ENCODE results near the gene KLK14.
A peak's percentile ranks its signal among the peaks of the same experiment; 100 is the strongest.

Gene KLK14

DNA sequence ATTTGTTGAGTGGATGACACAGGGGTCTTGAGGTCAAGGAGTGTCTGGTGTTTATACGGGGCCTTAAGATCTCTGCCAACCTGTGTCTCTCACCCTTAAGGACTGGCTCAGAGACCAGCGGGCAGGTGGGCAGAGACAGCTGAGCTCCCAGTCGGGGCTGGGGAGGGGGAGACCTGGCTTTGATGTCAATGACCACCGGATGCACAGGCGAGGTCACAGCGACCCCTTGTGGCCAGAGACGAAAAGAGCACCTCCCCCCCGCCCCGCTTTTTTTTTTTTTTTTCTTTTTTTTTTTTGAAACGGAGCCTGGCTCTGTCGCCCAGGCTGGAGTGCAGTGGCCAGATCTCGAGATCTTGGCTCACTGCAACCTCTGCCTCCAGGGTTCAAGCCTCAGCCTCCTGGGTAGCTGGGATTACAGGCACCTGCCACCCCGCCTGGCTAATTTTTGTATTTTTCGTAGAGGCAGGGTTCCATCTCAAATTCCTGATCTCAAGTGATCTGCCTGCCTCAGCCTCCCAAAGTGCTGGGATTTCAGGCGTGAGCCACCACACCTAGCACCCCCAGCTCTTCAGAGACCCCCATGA is 12.1 kb upstream of the KLK14 start:
- Histone ChIP-seq H3K4me3 (ENCODE audit: low read depth, low read length) (no peak overlapping the region), H3K9me3 (ENCODE audit: control insufficient read depth, insufficient read depth, low read depth, low read length) (no peaks in the 10 kb centered on the region), H3K36me3 (ENCODE audit: control insufficient read depth in 2 of 2, insufficient read depth in 1 of 2, low read length in 2 of 2) (peaks cover 0 to 15% of the 10 kb centered on the region in 2 experiments; a peak in 2 of 3 replicates), H3K4me1 (ENCODE audit: control insufficient read depth, insufficient read depth, low read length) (peaks cover 15% of the 10 kb centered on the region), H3K27ac (ENCODE audit: extremely low read depth, low read depth, low read length) (no peak overlapping the region)
- ChIA-PET POLR2A (interaction anchor here (0.7 to 0.9 kb wide), 2 partner anchors 52 to 77 kb away, joined by 4 to 7 read pairs; no protein-coding TSS in a partner anchor), CTCF (interaction anchor here (0.5 to 7.0 kb wide), 40 partner anchors 8 to 556 kb away, joined by 3 to 177 read pairs (median 4); partner anchors contain the start of genes CTU1 and KLK10)
- TF ChIP-seq ZBTB17 (tag by site-specific recombination; IDR thresholded peaks at IDR 0.05), result peak; percentile 38; the same call in 1 of the 2 replicates
- no peak for TF ChIP-seq ZNF114 (tag by site-specific recombination; IDR thresholded peaks at IDR 0.05)
- no peak for TF ChIP-seq ZNF311 (tag by site-specific recombination; IDR thresholded peaks at IDR 0.05; ENCODE audit: borderline replicate concordance)
- no peak for TF ChIP-seq ZBTB11 (tag by site-specific recombination; conservative IDR thresholded peaks at IDR 0.05; ENCODE audit: low read depth)
- TF ChIP-seq ZNF2 (tag by site-specific recombination; IDR thresholded peaks at IDR 0.05), result no peak; the same call in 1 of the 2 replicates
- peak; percentile 54; the same call in 1 of the 2 replicates for TF ChIP-seq BCL11B (tag by site-specific recombination; IDR thresholded peaks at IDR 0.05; ENCODE audit: low read depth)
- 0 out of 2 replicates have a peak, but pooled peaks have one; percentile 8 for TF ChIP-seq ZFHX2 (tag by site-specific recombination; conservative IDR thresholded peaks at IDR 0.05)
- no peak for TF ChIP-seq ZNF26 (tag by site-specific recombination; IDR thresholded peaks at IDR 0.05)
- no peak for TF ChIP-seq ZNF426 (tag by site-specific recombination; IDR thresholded peaks at IDR 0.05)
- TF ChIP-seq KLF8 (tag by site-specific recombination; IDR thresholded peaks at IDR 0.05), result 0 out of 2 replicates have a peak, but pooled peaks have one; percentile 25
- TF ChIP-seq ZNF629 (tag by site-specific recombination; IDR thresholded peaks at IDR 0.05), result no peak
- TF ChIP-seq ZNF274 (IDR thresholded peaks at IDR 0.05; ENCODE audit: low read length), result no peak
- no peak for TF ChIP-seq ZNF274 (tag by site-specific recombination; IDR thresholded peaks at IDR 0.05; ENCODE audit: borderline replicate concordance)
- TF ChIP-seq ZFP37 (tag by site-specific recombination; IDR thresholded peaks at IDR 0.05), result no peak
- TF ChIP-seq ZNF214 (tag by site-specific recombination; IDR thresholded peaks at IDR 0.05; ENCODE audit: borderline replicate concordance), result no peak
- no peak for TF ChIP-seq ZNF624 (tag by site-specific recombination; IDR thresholded peaks at IDR 0.05)
- TF ChIP-seq ZNF626 (tag by site-specific recombination; IDR thresholded peaks at IDR 0.05), result no peak
- TF ChIP-seq, protein P1, sequence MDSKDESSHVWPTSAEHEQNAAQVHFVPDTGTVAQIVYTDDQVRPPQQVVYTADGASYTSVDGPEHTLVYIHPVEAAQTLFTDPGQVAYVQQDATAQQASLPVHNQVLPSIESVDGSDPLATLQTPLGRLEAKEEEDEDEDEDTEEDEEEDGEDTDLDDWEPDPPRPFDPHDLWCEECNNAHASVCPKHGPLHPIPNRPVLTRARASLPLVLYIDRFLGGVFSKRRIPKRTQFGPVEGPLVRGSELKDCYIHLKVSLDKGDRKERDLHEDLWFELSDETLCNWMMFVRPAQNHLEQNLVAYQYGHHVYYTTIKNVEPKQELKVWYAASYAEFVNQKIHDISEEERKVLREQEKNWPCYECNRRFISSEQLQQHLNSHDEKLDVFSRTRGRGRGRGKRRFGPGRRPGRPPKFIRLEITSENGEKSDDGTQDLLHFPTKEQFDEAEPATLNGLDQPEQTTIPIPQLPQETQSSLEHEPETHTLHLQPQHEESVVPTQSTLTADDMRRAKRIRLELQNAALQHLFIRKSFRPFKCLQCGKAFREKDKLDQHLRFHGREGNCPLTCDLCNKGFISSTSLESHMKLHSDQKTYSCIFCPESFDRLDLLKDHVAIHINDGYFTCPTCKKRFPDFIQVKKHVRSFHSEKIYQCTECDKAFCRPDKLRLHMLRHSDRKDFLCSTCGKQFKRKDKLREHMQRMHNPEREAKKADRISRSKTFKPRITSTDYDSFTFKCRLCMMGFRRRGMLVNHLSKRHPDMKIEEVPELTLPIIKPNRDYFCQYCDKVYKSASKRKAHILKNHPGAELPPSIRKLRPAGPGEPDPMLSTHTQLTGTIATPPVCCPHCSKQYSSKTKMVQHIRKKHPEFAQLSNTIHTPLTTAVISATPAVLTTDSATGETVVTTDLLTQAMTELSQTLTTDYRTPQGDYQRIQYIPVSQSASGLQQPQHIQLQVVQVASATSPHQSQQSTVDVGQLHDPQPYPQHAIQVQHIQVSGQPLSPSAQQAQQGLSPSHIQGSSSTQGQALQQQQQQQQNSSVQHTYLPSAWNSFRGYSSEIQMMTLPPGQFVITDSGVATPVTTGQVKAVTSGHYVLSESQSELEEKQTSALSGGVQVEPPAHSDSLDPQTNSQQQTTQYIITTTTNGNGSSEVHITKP (tag by site-specific recombination; IDR thresholded peaks at IDR 0.05), result no peak
- TF ChIP-seq ZNF623 (tag by site-specific recombination; IDR thresholded peaks at IDR 0.05), result no peak
- TF ChIP-seq, protein P2, sequence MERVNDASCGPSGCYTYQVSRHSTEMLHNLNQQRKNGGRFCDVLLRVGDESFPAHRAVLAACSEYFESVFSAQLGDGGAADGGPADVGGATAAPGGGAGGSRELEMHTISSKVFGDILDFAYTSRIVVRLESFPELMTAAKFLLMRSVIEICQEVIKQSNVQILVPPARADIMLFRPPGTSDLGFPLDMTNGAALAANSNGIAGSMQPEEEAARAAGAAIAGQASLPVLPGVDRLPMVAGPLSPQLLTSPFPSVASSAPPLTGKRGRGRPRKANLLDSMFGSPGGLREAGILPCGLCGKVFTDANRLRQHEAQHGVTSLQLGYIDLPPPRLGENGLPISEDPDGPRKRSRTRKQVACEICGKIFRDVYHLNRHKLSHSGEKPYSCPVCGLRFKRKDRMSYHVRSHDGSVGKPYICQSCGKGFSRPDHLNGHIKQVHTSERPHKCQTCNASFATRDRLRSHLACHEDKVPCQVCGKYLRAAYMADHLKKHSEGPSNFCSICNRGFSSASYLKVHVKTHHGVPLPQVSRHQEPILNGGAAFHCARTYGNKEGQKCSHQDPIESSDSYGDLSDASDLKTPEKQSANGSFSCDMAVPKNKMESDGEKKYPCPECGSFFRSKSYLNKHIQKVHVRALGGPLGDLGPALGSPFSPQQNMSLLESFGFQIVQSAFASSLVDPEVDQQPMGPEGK (tag by site-specific recombination; IDR thresholded peaks at IDR 0.05), result 0 out of 2 replicates have a peak, but pooled peaks have one; percentile 32
- TF ChIP-seq ZNF658 (tag by site-specific recombination; IDR thresholded peaks at IDR 0.05), result no peak
- no peak for TF ChIP-seq ZNF596 (tag by site-specific recombination; IDR thresholded peaks at IDR 0.05)
- peak; percentile 49; the same call in 1 of the 2 replicates for TF ChIP-seq TCF7L2 (IDR thresholded peaks at IDR 0.05; ENCODE audit: borderline replicate concordance, low read depth, low read length)
- TF ChIP-seq ZNF366 (tag by site-specific recombination; conservative IDR thresholded peaks at IDR 0.05), result no peak
- no peak for TF ChIP-seq ZNF391 (tag by site-specific recombination; IDR thresholded peaks at IDR 0.05; ENCODE audit: borderline replicate concordance, low read depth)
- no peak for TF ChIP-seq ZNF701 (tag by site-specific recombination; IDR thresholded peaks at IDR 0.05)
- TF ChIP-seq MEIS1 (CRISPR knock-in tag; IDR thresholded peaks at IDR 0.05; ENCODE audit: borderline replicate concordance), result no peak
- no peak for TF ChIP-seq ZNF423 (tag by site-specific recombination; IDR thresholded peaks at IDR 0.05)

Measured in HEK293 (cell line).